ENCODE data around the gene USP3.

Gene USP3

GRCh38 chr15:63460210-63461155, 43.9 kb upstream of the USP3 start:
- TF ChIP-seq CTCF (IDR thresholded peaks at IDR 0.05; ENCODE audit: extremely low read depth, insufficient read depth, missing control alignments) = no peak
- in situ Hi-C loops (cut with MboI; ENCODE audit: low pct_unique_long_range_greater_than_20kb, low sequenced_read_pairs, unreplicated experiment) = loop anchor here (25.0 kb wide), 1 partner anchor 602 kb away; no protein-coding TSS in a partner anchor
- DNase-seq (ENCODE audit: low spot score) = no peak

GRCh38 chr15:63461230-63461985, 43.0 kb upstream of the USP3 start:
- in situ Hi-C loops (cut with MboI; ENCODE audit: low pct_unique_long_range_greater_than_20kb, low sequenced_read_pairs, unreplicated experiment) = loop anchor here (25.0 kb wide), 1 partner anchor 601 kb away; no protein-coding TSS in a partner anchor
- TF ChIP-seq CTCF (IDR thresholded peaks at IDR 0.05; ENCODE audit: extremely low read depth, insufficient read depth, missing control alignments) = no peak
- no peak for DNase-seq (ENCODE audit: low spot score)

GRCh38 chr15:63462088-63462487, 42.3 kb upstream of the USP3 start:
- in situ Hi-C loops (cut with MboI; ENCODE audit: low pct_unique_long_range_greater_than_20kb, low sequenced_read_pairs, unreplicated experiment) = loop anchor here (25.0 kb wide), 1 partner anchor 600 kb away; no protein-coding TSS in a partner anchor
- TF ChIP-seq CTCF (IDR thresholded peaks at IDR 0.05; ENCODE audit: extremely low read depth, insufficient read depth, missing control alignments) = no peak
- no peak for DNase-seq (ENCODE audit: low spot score)

GRCh38 chr15:63463036-63463435, 41.4 kb upstream of the USP3 start:
- no peak for TF ChIP-seq CTCF (IDR thresholded peaks at IDR 0.05; ENCODE audit: extremely low read depth, insufficient read depth, missing control alignments)
- DNase-seq (ENCODE audit: low spot score) = no peak
- in situ Hi-C loops (cut with MboI; ENCODE audit: low pct_unique_long_range_greater_than_20kb, low sequenced_read_pairs, unreplicated experiment) = loop anchor here (25.0 kb wide), 1 partner anchor 599 kb away; no protein-coding TSS in a partner anchor

- in situ Hi-C loops (cut with MboI; ENCODE audit: low pct_unique_long_range_greater_than_20kb, low sequenced_read_pairs, unreplicated experiment) = loop anchor here (25.0 kb wide), 1 partner anchor 599 kb away; no protein-coding TSS in a partner anchor
- DNase-seq (ENCODE audit: low spot score) = no peak
- TF ChIP-seq CTCF (IDR thresholded peaks at IDR 0.05; ENCODE audit: extremely low read depth, insufficient read depth, missing control alignments) = no peak
Measured at GRCh38 chr15:63463793-63464192, 40.6 kb upstream of the USP3 start.

GRCh38 chr15:63465104-63465503, 39.3 kb upstream of the USP3 start:
- in situ Hi-C loops (cut with MboI; ENCODE audit: low pct_unique_long_range_greater_than_20kb, low sequenced_read_pairs, unreplicated experiment) = loop anchor here (25.0 kb wide), 1 partner anchor 597 kb away; no protein-coding TSS in a partner anchor
- no peak for TF ChIP-seq CTCF (IDR thresholded peaks at IDR 0.05; ENCODE audit: extremely low read depth, insufficient read depth, missing control alignments)
- DNase-seq (ENCODE audit: low spot score) = no peak
